ENCODE measurements around the gene RABGAP1L.

The RABGAP1L gene

GRCh38 chr1:174975764-174976163, 816.4 kb downstream of the RABGAP1L start:
- no peak overlapping the region for H3K4me3 ChIP-seq (ENCODE audit: low read depth, low read length)
- no peak for DNase-seq (ENCODE audit: low read depth)

DNA sequence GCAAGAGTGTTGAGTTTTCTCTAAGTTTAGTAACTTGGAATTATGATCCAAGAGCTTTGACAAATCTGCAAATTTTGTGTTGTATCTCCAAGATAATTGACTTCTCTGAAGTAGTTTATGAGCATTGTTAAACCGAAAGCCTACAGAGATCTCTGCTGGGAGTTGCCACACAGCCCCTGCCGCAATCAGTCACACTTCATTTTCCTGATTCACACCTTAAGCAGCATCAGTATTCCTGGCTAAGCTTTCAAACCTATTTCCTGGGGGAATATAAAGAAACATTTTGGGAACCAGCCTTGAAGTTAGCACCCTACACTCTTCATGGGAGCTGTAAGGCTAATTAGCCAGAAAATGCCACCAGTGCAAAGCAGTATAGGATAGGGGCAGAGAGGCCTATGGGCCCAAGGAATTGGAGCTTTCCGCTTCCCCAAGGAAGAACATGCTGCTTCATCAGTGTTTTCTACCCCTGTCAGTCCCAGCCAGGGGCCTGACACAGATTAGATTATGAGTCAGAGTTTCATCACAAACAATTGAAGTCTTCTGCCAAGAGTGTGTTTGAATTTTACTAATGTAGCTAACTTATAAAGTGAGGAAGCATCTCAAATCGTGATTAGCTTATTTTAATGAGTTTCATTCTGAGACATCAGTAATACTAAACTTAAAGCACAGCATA, 817.3 kb downstream of the RABGAP1L start:
- DNase-seq (ENCODE audit: low read depth): no peak

GRCh38 chr1:174982971-174983689, 823.8 kb downstream of the RABGAP1L start:
- DNase-seq (ENCODE audit: low read depth): no peak

More for the DNA sequence above, 817.3 kb downstream of the RABGAP1L start:
- H3K4me3 ChIP-seq (ENCODE audit: low read depth, low read length): no peak overlapping the region

GRCh38 chr1:174984952-174985351, 825.6 kb downstream of the RABGAP1L start:
- DNase-seq (ENCODE audit: low read depth): no peak
- no peak overlapping the region for H3K4me3 ChIP-seq (ENCODE audit: low read depth, low read length)

More at GRCh38 chr1:174982971-174983689, 823.8 kb downstream of the RABGAP1L start:
- H3K4me3 ChIP-seq (ENCODE audit: low read depth, low read length): no peak overlapping the region

GRCh38 chr1:174988539-174988938, 829.2 kb downstream of the RABGAP1L start:
- H3K4me3 ChIP-seq (ENCODE audit: low read depth, low read length): no peak overlapping the region
- no peak for DNase-seq (ENCODE audit: low read depth)

- DNase-seq (ENCODE audit: low read depth): no peak
- no peak overlapping the region for H3K4me3 ChIP-seq (ENCODE audit: low read depth, low read length)
Observed at GRCh38 chr1:174988986-174989385, 829.7 kb downstream of the RABGAP1L start.

DNA sequence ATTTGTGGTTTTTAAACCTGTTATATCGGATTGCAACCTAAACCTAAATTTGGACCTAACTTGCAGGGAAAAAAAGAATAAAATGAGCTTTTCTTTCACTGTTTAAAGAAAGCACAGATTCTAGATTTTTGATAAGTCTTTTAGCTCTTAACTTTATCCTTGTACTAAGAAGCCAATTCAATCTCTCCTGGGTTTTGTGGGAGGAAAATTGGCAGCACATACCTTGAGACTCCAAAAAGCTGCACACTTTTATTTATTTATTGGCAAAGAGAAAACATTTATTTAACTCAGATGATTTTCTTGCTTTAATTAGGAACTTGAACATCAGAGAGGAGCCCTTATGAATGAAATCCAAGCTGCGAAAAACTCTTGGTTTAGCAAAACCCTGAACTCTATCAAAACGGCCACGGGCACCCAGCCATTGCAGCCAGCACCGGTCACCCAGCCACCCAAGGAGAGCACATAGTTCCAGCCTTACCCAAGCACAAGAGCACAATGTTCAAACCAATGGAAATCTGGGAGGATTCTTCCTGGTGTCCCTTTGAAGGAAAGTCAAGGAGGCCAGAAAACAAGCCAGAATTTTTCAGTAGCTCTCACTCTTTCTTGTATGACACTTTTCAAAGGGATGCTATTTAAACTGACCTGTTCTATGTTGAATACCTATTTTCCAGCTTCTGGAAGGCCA, 830.4 kb downstream of the RABGAP1L start:
- no peak for DNase-seq (ENCODE audit: low read depth)
- H3K4me3 ChIP-seq (ENCODE audit: low read depth, low read length): no peak overlapping the region

- DNase-seq (ENCODE audit: low read depth): no peak
- peak overlapping the region; percentile 26 for H3K4me3 ChIP-seq (ENCODE audit: low read depth, low read length)
Observed at GRCh38 chr1:174990382-174990999, 831.2 kb downstream of the RABGAP1L start.

GRCh38 chr1:174991473-174991872, 832.2 kb downstream of the RABGAP1L start:
- no peak for DNase-seq (ENCODE audit: low read depth)
- H3K4me3 ChIP-seq (ENCODE audit: low read depth, low read length): no peak overlapping the region

- no peak overlapping the region for H3K4me3 ChIP-seq (ENCODE audit: low read depth, low read length)
- DNase-seq (ENCODE audit: low read depth): no peak
Observed at GRCh38 chr1:174995121-174995520, 835.8 kb downstream of the RABGAP1L start.

- H3K4me3 ChIP-seq (ENCODE audit: low read depth, low read length): no peak overlapping the region
- no peak for DNase-seq (ENCODE audit: low read depth)
Observed at GRCh38 chr1:174995916-174996315, 836.6 kb downstream of the RABGAP1L start.

- no peak for DNase-seq (ENCODE audit: low read depth)
- no peak overlapping the region for H3K4me3 ChIP-seq (ENCODE audit: low read depth, low read length)
Observed at GRCh38 chr1:174996476-174996875, 837.2 kb downstream of the RABGAP1L start.

DNA sequence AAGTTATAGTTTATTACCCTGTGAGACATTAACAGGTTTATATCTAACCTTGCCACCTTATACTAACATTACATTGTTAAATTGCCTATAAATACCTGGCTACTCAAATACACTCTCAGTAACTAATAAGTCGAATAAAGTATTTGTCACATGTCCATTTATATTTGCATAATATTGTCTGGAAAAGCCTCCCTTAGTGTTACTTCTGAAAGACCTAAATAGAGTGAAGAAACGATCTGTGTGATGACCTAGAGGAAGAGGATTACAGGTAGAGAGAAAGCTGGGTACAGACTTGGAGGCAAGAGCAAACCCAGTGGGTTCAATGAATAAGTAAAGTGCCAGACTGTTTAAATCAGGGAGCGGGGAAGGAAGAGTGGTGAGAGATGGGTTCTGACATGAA, 837.7 kb downstream of the RABGAP1L start:
- no peak for DNase-seq (ENCODE audit: low read depth)
- H3K4me3 ChIP-seq (ENCODE audit: low read depth, low read length): no peak overlapping the region

GRCh38 chr1:174998569-174999215, 839.4 kb downstream of the RABGAP1L start:
- no peak for DNase-seq (ENCODE audit: low read depth)
- H3K4me3 ChIP-seq (ENCODE audit: low read depth, low read length): peak overlapping the region; percentile 95

DNA sequence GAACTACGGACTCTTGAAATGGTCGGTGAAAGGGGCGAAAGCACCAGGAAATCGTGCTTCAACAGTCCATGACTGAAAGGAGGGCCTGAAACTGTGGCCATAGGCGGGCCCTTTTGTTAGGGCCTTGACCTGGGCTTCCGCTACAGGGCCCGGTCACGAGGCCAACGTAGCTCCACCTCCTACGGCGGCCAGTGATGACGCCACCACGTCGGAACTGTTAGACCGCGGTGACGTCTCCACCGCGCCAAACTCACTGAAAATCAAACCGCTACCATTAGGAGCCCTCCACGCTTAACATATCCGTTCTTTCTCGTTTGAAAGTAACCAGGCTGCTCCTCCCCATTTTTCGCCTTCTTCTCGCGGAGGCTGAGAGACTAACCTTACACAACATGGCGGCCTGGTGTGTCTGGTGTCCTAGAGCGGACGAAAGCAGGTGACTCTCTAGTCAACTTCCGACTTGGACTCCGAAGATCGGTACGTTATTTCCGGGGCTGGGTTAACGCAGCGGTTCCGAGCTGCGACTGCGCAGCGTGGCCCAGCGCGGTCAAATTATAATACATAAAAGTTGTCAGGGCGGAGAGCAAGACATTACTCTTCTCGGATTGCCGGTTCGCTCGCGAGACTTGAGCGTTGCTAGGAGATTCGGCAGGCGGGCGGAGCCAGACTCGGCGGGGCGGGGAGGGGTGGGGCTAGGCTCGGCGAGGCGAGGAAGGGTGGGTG, 840.1 kb downstream of the RABGAP1L start:
- peak; percentile 98 for DNase-seq (ENCODE audit: low read depth)
- peak overlapping the region; percentile 95 for H3K4me3 ChIP-seq (ENCODE audit: low read depth, low read length)

DNA sequence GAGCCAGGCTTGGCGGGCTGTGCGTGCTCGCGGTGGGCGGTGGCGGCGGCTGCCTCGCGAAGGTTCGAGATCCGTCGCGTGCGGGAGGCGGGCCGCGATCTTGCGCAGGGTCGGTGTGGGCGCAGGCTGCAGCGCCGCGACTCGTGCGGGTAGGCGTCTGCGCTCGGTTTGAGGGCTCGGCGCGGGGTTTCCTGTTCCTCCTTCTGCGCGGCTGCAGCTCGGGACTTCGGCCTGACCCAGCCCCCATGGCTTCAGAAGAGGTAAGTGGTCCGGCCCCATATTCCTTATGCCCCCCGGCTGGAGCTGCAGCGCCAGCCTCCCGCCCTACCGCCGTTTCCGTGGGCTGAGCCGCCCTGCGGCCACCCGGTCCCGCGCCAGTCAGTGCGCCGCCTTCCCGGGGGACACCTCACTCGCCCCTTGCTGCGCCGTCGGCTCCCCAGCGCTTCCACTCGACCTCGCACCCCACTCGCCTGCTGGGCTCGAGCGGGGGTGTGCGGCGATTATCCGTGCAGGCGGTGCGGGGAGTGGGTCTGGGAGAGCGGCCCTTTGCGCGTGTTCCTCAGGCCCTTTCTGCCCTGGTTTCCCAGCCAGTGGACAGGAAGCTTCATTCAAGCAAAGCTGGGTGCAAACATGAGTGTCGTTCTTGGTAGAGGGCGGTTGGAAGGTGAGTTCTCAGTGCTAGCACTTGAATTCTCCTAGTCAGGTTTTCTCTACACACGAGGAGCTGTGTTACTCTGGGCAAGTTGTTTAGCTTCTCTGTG, 840.8 kb downstream of the RABGAP1L start, which contains the start of gene CACYBP:
TSS of gene CACYBP (plus strand) at position 12 of the 761 bp plus-strand sequence. CDS start at position 246, 234 bp downstream.
- no peak for DNase-seq (ENCODE audit: low read depth)
- H3K4me3 ChIP-seq (ENCODE audit: low read depth, low read length): peak within 1 kb of the TSS; percentile 95

DNA sequence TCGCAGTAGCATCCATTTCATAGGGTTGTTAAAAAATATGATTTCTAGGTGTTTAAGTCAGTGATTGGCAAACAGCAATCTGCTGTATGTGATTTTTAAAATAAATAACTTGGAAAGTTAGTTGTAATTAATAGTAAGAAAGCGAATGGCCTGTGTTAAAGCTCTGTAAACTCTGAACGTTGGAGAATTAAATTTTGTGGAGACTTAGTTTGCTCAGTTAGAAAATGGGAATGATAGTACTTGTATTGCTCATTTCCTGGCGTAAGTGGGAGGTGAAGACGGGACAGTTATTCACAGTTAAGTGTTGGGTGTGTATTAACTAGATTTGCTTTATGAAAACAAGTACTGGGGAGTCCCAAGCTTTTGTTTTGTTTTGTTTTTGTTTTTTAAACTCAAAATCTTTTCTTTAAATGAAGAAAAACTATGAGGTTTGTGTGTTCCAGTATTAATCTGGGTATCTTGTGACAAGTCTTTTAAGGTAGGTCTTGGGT, 841.4 kb downstream of the RABGAP1L start:
- peak overlapping the region; percentile 95 for H3K4me3 ChIP-seq (ENCODE audit: low read depth, low read length)
- DNase-seq (ENCODE audit: low read depth): no peak
